Mesenchymal stem cell (in vitro differentiated cells and primary cell): ENCODE data around the gene CDCA7L.
A peak's percentile ranks its signal among the peaks of the same experiment; 100 is the strongest.

ENCODE experiments used
- DNase-seq: peaks from one replicate; pipeline ENCODE4 v3.0.0-alpha.2; 2013
- H2AFZ ChIP-seq: one replicate; pipeline ENCODE4 v1.6.1; 2013; ENCODE audit warnings: low read depth, mild to moderate bottlenecking, control low read depth, inconsistent platforms, low read length, moderate library complexity
- H2AK5ac ChIP-seq: 2 replicates; pipeline ENCODE4 v1.6.1; 2013; ENCODE audit warnings: low read length, moderate library complexity, mild to moderate bottlenecking, inconsistent platforms; ENCODE audit not compliant: severe bottlenecking
- H2BK120ac ChIP-seq: one replicate; pipeline ENCODE4 v1.6.1; 2013; ENCODE audit warnings: low read depth, mild to moderate bottlenecking, inconsistent platforms, low read length, moderate library complexity
- H2BK12ac ChIP-seq, 2 experiments: one replicate each; pipeline ENCODE4 v1.6.1; 2013; ENCODE audit warnings: inconsistent platforms in 2 of 2, low read length in 2 of 2, mild to moderate bottlenecking in 2 of 2, moderate library complexity in 2 of 2, control low read depth in 1 of 2
- H2BK15ac ChIP-seq: one replicate; pipeline ENCODE4 v1.6.1; 2013; ENCODE audit warnings: mild to moderate bottlenecking, low read depth, inconsistent platforms; ENCODE audit not compliant: poor library complexity, severe bottlenecking
- H2BK5ac ChIP-seq: 2 replicates; pipeline ENCODE4 v1.6.1; 2013; ENCODE audit warnings: low read depth, mild to moderate bottlenecking, low read length, control low read depth, inconsistent platforms; ENCODE audit not compliant: poor library complexity, severe bottlenecking
- H3K14ac ChIP-seq, 2 experiments: one replicate each; pipeline ENCODE4 v1.6.1; 2013; ENCODE audit warnings: inconsistent platforms in 2 of 2, low read length in 2 of 2, control low read depth in 1 of 2, mild to moderate bottlenecking in 1 of 2, moderate library complexity in 1 of 2
- H3K18ac ChIP-seq, 2 experiments: one replicate each; pipeline ENCODE4 v1.6.1; 2013; ENCODE audit warnings: inconsistent platforms in 2 of 2, low read length in 2 of 2, control low read depth in 1 of 2, low read depth in 1 of 2, mild to moderate bottlenecking in 1 of 2
- H3K23ac ChIP-seq, 2 experiments: one replicate each; pipeline ENCODE4 v1.6.1; 2013; ENCODE audit warnings: inconsistent platforms in 2 of 2, low read length in 2 of 2, mild to moderate bottlenecking in 2 of 2, moderate library complexity in 2 of 2, control low read depth in 1 of 2
- H3K27ac ChIP-seq: 2 replicates; pipeline ENCODE4 v1.5.1; 2013; ENCODE audit warnings: mild to moderate bottlenecking, moderate library complexity, low read length, control low read depth, inconsistent platforms; ENCODE audit not compliant: poor library complexity, severe bottlenecking
- H3K27me3 ChIP-seq, 2 experiments: 2 replicates each; pipeline versions ENCODE4 v1.6.1 to v1.7.0; 2013; ENCODE audit warnings: low read length in 2 of 2, mild to moderate bottlenecking in 2 of 2, moderate library complexity in 2 of 2, control low read depth in 1 of 2, inconsistent platforms in 1 of 2; ENCODE audit not compliant: control insufficient read depth in 1 of 2, insufficient read depth in 1 of 2
- H3K36me3 ChIP-seq, 2 experiments: 2 replicates each; pipeline versions ENCODE4 v1.6.1 to v1.7.0; 2013; ENCODE audit warnings: low read length in 2 of 2, control low read depth in 1 of 2, inconsistent platforms in 1 of 2, low read depth in 1 of 2, mild to moderate bottlenecking in 1 of 2; ENCODE audit not compliant: insufficient read depth in 2 of 2, control insufficient read depth in 1 of 2
- H3K4ac ChIP-seq, 2 experiments: one replicate each; pipeline ENCODE4 v1.6.1; 2013; ENCODE audit warnings: inconsistent platforms in 2 of 2, low read length in 2 of 2, mild to moderate bottlenecking in 2 of 2, moderate library complexity in 2 of 2, control low read depth in 1 of 2, low read depth in 1 of 2
- H3K4me1 ChIP-seq: 2 replicates; pipeline ENCODE4 v1.6.1; 2013; ENCODE audit warnings: low read depth, low read length, control low read depth; ENCODE audit not compliant: control insufficient read depth, insufficient read depth
- H3K4me2 ChIP-seq: 2 replicates; pipeline ENCODE4 v1.6.1; 2013; ENCODE audit warnings: low read length, mild to moderate bottlenecking, inconsistent platforms; ENCODE audit not compliant: poor library complexity, severe bottlenecking
- H3K4me3 ChIP-seq, 2 experiments: 2 replicates each; pipeline versions ENCODE4 v1.5.1 to v1.7.0; 2013; ENCODE audit warnings: low read length in 2 of 2, mild to moderate bottlenecking in 2 of 2, control low read depth in 1 of 2, low read depth in 1 of 2; ENCODE audit not compliant: insufficient read depth in 1 of 2
- H3K79me1 ChIP-seq: replicated peaks from 2 replicates; pipeline ENCODE4 v1.6.1; 2013; ENCODE audit warnings: mild to moderate bottlenecking, control low read depth, low read length, inconsistent platforms; ENCODE audit not compliant: poor library complexity, severe bottlenecking
- H3K9ac ChIP-seq: 2 replicates; pipeline ENCODE4 v1.7.0; 2013; ENCODE audit warnings: mild to moderate bottlenecking, low read length, moderate library complexity
- H3K9me3 ChIP-seq: 2 replicates; pipeline ENCODE4 v1.7.0; 2013; ENCODE audit warnings: mild to moderate bottlenecking, low read length; ENCODE audit not compliant: control insufficient read depth
- H4K8ac ChIP-seq: one replicate; pipeline ENCODE4 v1.6.1; 2013; ENCODE audit warnings: inconsistent platforms, mild to moderate bottlenecking, low read length, moderate library complexity
- H4K91ac ChIP-seq: one replicate; pipeline ENCODE4 v1.6.1; 2013; ENCODE audit warnings: mild to moderate bottlenecking, low read length, inconsistent platforms
- WGBS: methylation state at CpG from one replicate; pipeline ENCODE4 v1.1.7; 2013; ENCODE audit warnings: mixed read lengths; 5-methylcytosine and 5-hydroxymethylcytosine counted together

Gene CDCA7L

DNA sequence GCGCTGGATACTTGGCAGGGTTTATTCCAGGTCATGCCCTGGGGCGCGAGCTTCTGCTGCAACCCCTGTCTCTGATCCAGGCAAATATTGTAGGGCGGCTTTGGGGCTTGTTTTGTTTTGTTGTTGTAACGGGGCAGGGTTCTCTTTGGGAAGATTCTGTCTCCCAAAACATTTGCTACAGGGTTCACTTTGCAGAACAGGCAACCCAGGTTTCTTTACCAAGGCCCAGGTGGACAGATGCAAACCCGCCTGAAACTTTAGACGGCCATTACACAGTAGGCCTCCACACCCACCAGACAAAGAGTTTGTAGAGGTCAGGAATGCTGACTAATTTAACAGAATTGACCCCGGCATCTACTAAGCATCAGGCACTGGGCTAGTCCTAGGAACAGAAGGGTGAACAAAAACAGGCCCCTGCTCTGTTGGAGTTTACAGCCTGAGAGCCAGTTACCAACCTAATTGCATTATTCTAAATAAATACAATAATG is 567 bp upstream of the CDCA7L start:
- Histone ChIP-seq H3K14ac (no peak overlapping the region), H3K4me1 (peaks cover 17% of the 10 kb centered on the region), H4K8ac (peak overlapping the region; percentile 15), H4K91ac (no peak overlapping the region), H3K79me1 (peaks cover 9% of the 10 kb centered on the region), H3K27me3 (peaks cover 0 to 3% of the 10 kb centered on the region in 2 experiments), H2BK15ac (no peak overlapping the region), H3K36me3 (no peaks in the 10 kb centered on the region), H2BK120ac (no peak overlapping the region), H3K27ac (no peak overlapping the region), H3K23ac (no peak overlapping the region), H3K9me3 (no peaks in the 10 kb centered on the region), H2BK5ac (no peak overlapping the region), H3K4me3 (peak overlapping the region in 1 of 2 experiments; percentile 87), H2AFZ (no peak overlapping the region), H2AK5ac (no peak overlapping the region), H3K18ac (no peak overlapping the region), H2BK12ac (peak overlapping the region in 1 of 2 experiments; percentile 23), H3K4me2 (peak overlapping the region; percentile 98), H3K9ac (peak overlapping the region; percentile 92), H3K4ac (no peak overlapping the region)
- 15% methylated on average over 8 of the region's 8 CpGs for WGBS
- DNase-seq, result no peak

DNA sequence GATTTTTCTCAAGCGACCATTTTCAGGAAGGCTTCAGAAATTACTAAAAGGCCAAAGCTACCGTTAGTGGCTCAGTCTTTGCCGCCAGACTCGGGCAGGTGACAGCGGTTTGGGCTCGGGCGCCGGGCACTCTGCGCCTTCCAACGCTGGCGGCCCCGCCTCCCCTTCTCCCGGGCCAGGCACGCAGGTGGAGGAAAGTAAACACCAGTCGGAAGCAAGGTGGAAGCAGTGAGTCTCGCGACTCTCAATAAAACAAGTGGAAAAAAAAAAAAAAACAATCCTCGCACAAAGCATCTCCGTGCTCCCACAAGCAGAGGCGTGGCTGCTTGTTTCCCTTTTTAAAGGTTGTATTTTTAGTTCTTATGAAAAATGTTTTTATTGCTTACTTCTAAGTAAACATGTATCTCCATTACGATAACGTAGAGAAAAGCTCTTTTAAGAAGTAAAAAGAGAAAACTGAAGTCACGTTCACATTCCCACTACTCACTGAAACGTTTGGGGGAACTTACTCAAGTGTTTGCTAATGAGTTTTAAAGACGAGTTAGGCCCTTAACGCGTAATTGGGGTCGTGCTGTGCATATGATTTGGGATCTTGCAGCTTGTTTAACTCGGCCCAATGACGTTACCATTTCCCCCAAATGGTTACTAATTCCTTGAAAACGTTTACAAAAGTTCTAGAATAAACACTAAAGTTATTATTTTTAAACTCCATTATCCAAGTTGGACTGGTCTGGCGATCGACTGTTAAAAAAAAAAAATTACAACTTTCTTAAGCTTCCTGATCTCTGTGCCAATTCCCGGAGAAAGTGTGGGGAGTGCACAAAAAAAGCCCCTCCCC is 864 bp downstream of the CDCA7L start:
- Histone ChIP-seq H3K9me3 (no peaks in the 10 kb centered on the region), H2AFZ (peak overlapping the region; percentile 100), H3K27ac (no peak overlapping the region), H3K4me1 (peaks cover 21% of the 10 kb centered on the region), H3K18ac (peak overlapping the region; percentile 26 to 100), H4K8ac (no peak overlapping the region), H3K4ac (peak overlapping the region in 1 of 2 experiments; percentile 70), H3K27me3 (peaks cover 0 to 3% of the 10 kb centered on the region in 2 experiments), H3K4me2 (peak overlapping the region; percentile 98), H4K91ac (peak overlapping the region; percentile 84), H3K79me1 (peaks cover 9% of the 10 kb centered on the region), H3K14ac (no peak overlapping the region), H2BK15ac (peak overlapping the region; percentile 98), H2BK5ac (no peak overlapping the region), H3K36me3 (no peaks in the 10 kb centered on the region), H2BK12ac (peak overlapping the region in 1 of 2 experiments; percentile 37), H2BK120ac (no peak overlapping the region), H3K23ac (peak overlapping the region in 1 of 2 experiments; percentile 9), H3K9ac (peak overlapping the region; percentile 92), H3K4me3 (peak overlapping the region; percentile 78 to 87), H2AK5ac (no peak overlapping the region)
- DNase-seq, result peak; percentile 67
- WGBS, result under 1% methylated on average over 16 of the region's 34 CpGs

DNA sequence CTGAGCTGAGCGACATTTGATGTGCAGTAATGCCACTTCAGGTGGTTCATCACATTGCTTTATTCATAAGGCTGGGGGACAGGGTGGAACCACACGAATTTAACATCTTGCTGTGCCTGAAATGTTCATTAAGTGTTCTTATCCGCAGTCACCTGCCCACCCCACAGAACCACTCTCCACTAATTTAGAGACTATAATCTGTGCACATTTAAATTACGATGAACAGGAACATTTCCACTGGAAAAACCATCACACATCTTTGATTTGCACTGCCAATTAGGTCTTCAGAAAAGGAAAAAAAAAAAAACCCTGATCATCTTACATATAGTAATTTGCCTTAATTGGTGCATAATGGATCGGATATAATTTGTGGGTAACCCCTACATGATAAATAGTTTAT is 2.3 kb downstream of the CDCA7L start:
- Histone ChIP-seq H4K91ac (no peak overlapping the region), H2BK120ac (no peak overlapping the region), H2AK5ac (peak overlapping the region; percentile 1), H3K79me1 (peaks cover 9% of the 10 kb centered on the region), H3K9ac (no peak overlapping the region), H3K4me2 (no peak overlapping the region), H3K14ac (no peak overlapping the region), H3K27me3 (no peaks in the 10 kb centered on the region), H2BK15ac (no peak overlapping the region), H3K36me3 (no peaks in the 10 kb centered on the region), H2BK12ac (no peak overlapping the region), H3K4ac (no peak overlapping the region), H3K4me3 (no peak overlapping the region), H3K4me1 (peaks cover 24% of the 10 kb centered on the region), H3K18ac (no peak overlapping the region), H3K23ac (no peak overlapping the region), H3K27ac (no peak overlapping the region), H3K9me3 (no peaks in the 10 kb centered on the region), H2BK5ac (no peak overlapping the region), H2AFZ (no peak overlapping the region), H4K8ac (no peak overlapping the region)
- 74% methylated on average over 4 of the region's 5 CpGs for WGBS
- no peak for DNase-seq

DNA sequence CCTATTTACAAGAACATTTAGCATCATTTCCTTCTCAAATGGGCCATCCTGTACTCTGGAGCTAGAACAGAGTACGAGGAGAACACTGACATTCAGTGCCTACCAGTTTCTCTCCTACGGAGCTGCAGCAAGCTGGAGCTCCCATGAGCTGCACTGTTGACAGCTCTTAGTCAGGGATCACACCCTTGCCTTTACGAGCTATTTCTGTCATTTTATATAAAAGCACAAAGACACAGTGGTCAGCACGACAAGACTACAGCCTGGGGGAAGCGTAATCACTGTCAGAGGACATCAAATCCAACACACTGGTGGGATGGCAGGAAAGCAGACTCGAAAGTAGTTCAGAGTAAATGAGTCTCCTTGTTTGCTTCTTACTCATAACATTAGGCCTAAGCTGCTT is 2.7 kb downstream of the CDCA7L start:
- H3K14ac ChIP-seq, result no peak overlapping the region
- WGBS, result 31% methylated on average over 6 of the region's 6 CpGs
- no peak overlapping the region for H3K4ac ChIP-seq
- H3K23ac ChIP-seq, result no peak overlapping the region
- H3K9ac ChIP-seq, result no peak overlapping the region
- H2BK5ac ChIP-seq, result no peak overlapping the region
- no peaks in the 10 kb centered on the region for H3K36me3 ChIP-seq
- H3K4me3 ChIP-seq, result no peak overlapping the region
- H3K4me2 ChIP-seq, result no peak overlapping the region
- no peak overlapping the region for H2BK15ac ChIP-seq
- H3K27me3 ChIP-seq, result no peaks in the 10 kb centered on the region
- H2AK5ac ChIP-seq, result peak overlapping the region; percentile 74
- H2BK12ac ChIP-seq, result peak overlapping the region; percentile 21 to 33
- H4K8ac ChIP-seq, result no peak overlapping the region
- no peak overlapping the region for H2BK120ac ChIP-seq
- no peak overlapping the region for H4K91ac ChIP-seq
- H3K9me3 ChIP-seq, result no peaks in the 10 kb centered on the region
- peak overlapping the region; percentile 5 for H2AFZ ChIP-seq
- peaks cover 24% of the 10 kb centered on the region for H3K4me1 ChIP-seq
- no peak overlapping the region for H3K27ac ChIP-seq
- no peak overlapping the region for H3K18ac ChIP-seq
- DNase-seq, result peak; percentile 55
- peaks cover 9% of the 10 kb centered on the region for H3K79me1 ChIP-seq
